HG03432 (cell line): ENCODE data around the gene C20orf204.
"Not testable (repeated sequence)": the region's sequence is repeated elsewhere in the genome, so short reads cannot be mapped to it uniquely, and the experiment has no call there.

ENCODE experiments used
- ATAC-seq: cut with Tn5 transposase; IDR thresholded peaks from one replicate; pipeline ENCODE4 v1.9.1; 2021; ENCODE audit warnings: mild to moderate bottlenecking, moderate library complexity; ENCODE audit not compliant: unreplicated experiment

Gene C20orf204

GRCh38 chr20:64035933-64036345 lies at the start of gene C20orf204:
C20orf204 (plus strand) TSS chr20:64036182; CDS start chr20:64036324, 142 bp downstream.
- ATAC-seq = no peak

- no peak for ATAC-seq
Observed at GRCh38 chr20:64000906-64001305, 35.1 kb upstream of the C20orf204 start.

- ATAC-seq = no peak
Observed at GRCh38 chr20:64001607-64002011, 34.4 kb upstream of the C20orf204 start.

GRCh38 chr20:64003960-64004725 lies 31.8 kb upstream of the C20orf204 start:
- no peak for ATAC-seq

GRCh38 chr20:64005394-64005793 lies 30.6 kb upstream of the C20orf204 start:
- no peak for ATAC-seq

GRCh38 chr20:64006490-64006889 lies 29.5 kb upstream of the C20orf204 start:
- no peak for ATAC-seq

GRCh38 chr20:64006902-64007301 lies 29.1 kb upstream of the C20orf204 start:
- no peak for ATAC-seq

GRCh38 chr20:64009811-64010387 lies 26.1 kb upstream of the C20orf204 start:
- ATAC-seq = no peak

GRCh38 chr20:64010711-64011237 lies 25.2 kb upstream of the C20orf204 start:
- peak; percentile 61 for ATAC-seq

GRCh38 chr20:64011366-64011779 lies 24.6 kb upstream of the C20orf204 start:
- peak; percentile 40 for ATAC-seq

- ATAC-seq = not testable (repeated sequence)
Observed at GRCh38 chr20:64012385-64013154, 23.4 kb upstream of the C20orf204 start.

GRCh38 chr20:64015635-64016034 lies 20.3 kb upstream of the C20orf204 start:
- no peak for ATAC-seq

- no peak for ATAC-seq
Observed at GRCh38 chr20:64021124-64021975, 14.6 kb upstream of the C20orf204 start.

GRCh38 chr20:64022671-64023360 lies 13.2 kb upstream of the C20orf204 start:
- ATAC-seq = no peak

GRCh38 chr20:64023361-64024140 lies 12.4 kb upstream of the C20orf204 start:
- ATAC-seq = no peak

GRCh38 chr20:64024141-64024990 lies 11.6 kb upstream of the C20orf204 start:
- ATAC-seq = no peak

GRCh38 chr20:64025101-64025825 lies 10.7 kb upstream of the C20orf204 start:
- no peak for ATAC-seq
